CD4-positive, alpha-beta T cell treated with Interleukin-15 for 4 hours (primary cell): ENCODE measurements around the gene MARS1.

ENCODE experiments used
- DNase-seq: peaks from one replicate; pipeline ENCODE4 v3.0.0-alpha.2; 2020; ENCODE audit warnings: low spot score

The MARS1 gene

GRCh38 chr12:57531836-57532235, 44.0 kb downstream of the MARS1 start:
- DNase-seq, result no peak

- DNase-seq, result no peak
These were observed 45.2 kb downstream of the MARS1 start for GRCh38 chr12:57533108-57533507.

GRCh38 chr12:57534250-57534649, 46.4 kb downstream of the MARS1 start:
- DNase-seq, result no peak

- no peak for DNase-seq
These were observed 47.2 kb downstream of the MARS1 start for GRCh38 chr12:57534991-57535543.

GRCh38 chr12:57535764-57536596, 48.1 kb downstream of the MARS1 start:
- DNase-seq, result no peak

GRCh38 chr12:57536597-57536942, 48.7 kb downstream of the MARS1 start:
- no peak for DNase-seq

- DNase-seq, result no peak
These were observed 51.4 kb downstream of the MARS1 start for GRCh38 chr12:57539134-57539768.

GRCh38 chr12:57541001-57541400, 53.1 kb downstream of the MARS1 start:
- no peak for DNase-seq

GRCh38 chr12:57541717-57542116, 53.8 kb downstream of the MARS1 start:
- DNase-seq, result no peak

- DNase-seq, result no peak
These were observed 55.7 kb downstream of the MARS1 start for GRCh38 chr12:57543581-57543980.

- no peak for DNase-seq
These were observed 58.1 kb downstream of the MARS1 start for GRCh38 chr12:57545809-57546437.

GRCh38 chr12:57546438-57547287, 58.8 kb downstream of the MARS1 start, which contains the start of gene DCTN2:
DCTN2 (minus strand) TSS chr12:57547192; CDS start chr12:57547063, 129 bp downstream.
- peak; percentile 96 for DNase-seq

GRCh38 chr12:57547288-57548012, 59.6 kb downstream of the MARS1 start:
- no peak for DNase-seq

GRCh38 chr12:57548013-57548315, 60.1 kb downstream of the MARS1 start:
- no peak for DNase-seq

- DNase-seq, result no peak
These were observed 60.6 kb downstream of the MARS1 start for GRCh38 chr12:57548488-57548887.

- no peak for DNase-seq
These were observed 61.5 kb downstream of the MARS1 start for GRCh38 chr12:57549203-57549908.

GRCh38 chr12:57549909-57550640, 62.2 kb downstream of the MARS1 start, which contains the start of gene KIF5A:
KIF5A (plus strand) TSS chr12:57550044; CDS start chr12:57550272, 228 bp downstream.
- peak; percentile 44 for DNase-seq

GRCh38 chr12:57550641-57551549, 63.0 kb downstream of the MARS1 start:
- DNase-seq, result no peak
